H1 (cell line): Measurements from ENCODE around the gene PLA2G4D. TPM values are rescaled to one million over a fixed set of nuclear protein-coding genes. Genes with fewer than 3 reads are reported as not detected.

Experiments
- ATF3 ChIP-seq: IDR thresholded peaks from 2 replicates; pipeline ENCODE4 v1.6.1; 2011; ENCODE audit warnings: low read depth, mild to moderate bottlenecking, low read length; ENCODE audit not compliant: insufficient read depth
- CREB1 ChIP-seq: IDR thresholded peaks from 2 replicates; pipeline ENCODE4 v1.6.1; 2012; ENCODE audit warnings: inconsistent platforms
- CTCF ChIP-seq, 3 experiments: IDR thresholded peaks; 1 replicate in 2 of 3; 2 replicates in 1 of 3; pipeline versions ENCODE4 v1.5.1 to v1.6.1; 2011; ENCODE audit warnings: low read length in 3 of 3, mild to moderate bottlenecking in 3 of 3, inconsistent platforms in 2 of 3, low read depth in 1 of 3, moderate library complexity in 1 of 3; ENCODE audit not compliant: insufficient read depth in 1 of 3; ENCODE audit errors: control extremely low read depth in 1 of 3
- EP300 ChIP-seq, 2 experiments: IDR thresholded peaks; 1 replicate in 1 of 2; 2 replicates in 1 of 2; pipeline ENCODE4 v1.6.1; 2011 to 2012; ENCODE audit warnings: low read depth in 2 of 2, low read length in 2 of 2, mild to moderate bottlenecking in 2 of 2, borderline replicate concordance in 1 of 2, inconsistent platforms in 1 of 2, moderate library complexity in 1 of 2
- FOSL1 ChIP-seq: IDR thresholded peaks from 2 replicates; pipeline ENCODE4 v1.6.1; 2011; ENCODE audit warnings: mild to moderate bottlenecking, low read depth, low read length, moderate library complexity; ENCODE audit not compliant: insufficient read depth
- SIN3A ChIP-seq, 2 experiments: IDR thresholded peaks in 1 of 2; conservative IDR thresholded peaks in 1 of 2; 2 replicates each; pipeline ENCODE4 v1.6.1; 2011 to 2012; ENCODE audit warnings: low read length in 2 of 2, improper control_type of control experiment in 1 of 2, low read depth in 1 of 2, mild to moderate bottlenecking in 1 of 2
- TCF12 ChIP-seq: IDR thresholded peaks from 2 replicates; pipeline ENCODE4 v1.6.1; 2011; ENCODE audit warnings: low read depth, mild to moderate bottlenecking, low read length
- polyA plus RNA-seq, 7 experiments: library from polyadenylated mRNA; depleted of rRNA in 3 of 7; stranded (reverse) in 5 of 7; unstranded in 2 of 7; fragments of >200 nt in 5 of 7; fragments of 200-250 nt in 2 of 7; gene quantifications; 1 replicate in 5 of 7; 2 replicates in 1 of 7; 4 replicates in 1 of 7; pipeline versions ENCODE4 v1.2.1 to v1.2.3, GENCODE V29; 2011 to 2013; ENCODE audit warnings: missing spikeins in 2 of 7, mixed read lengths in 2 of 7
- total RNA-seq: library from RNA; stranded (reverse); fragmentation: NEBNext Ultra II Directional; extraction: Animal tissue kit (Norgen Biotek cat#: 25700); gene quantifications from 2 replicates; pipeline ENCODE4 v1.2.1, GENCODE V29; 2021

Gene PLA2G4D
- total and polyA plus RNA-seq, 2 of the 8 experiments (the other 6 are each of a cell fraction or from before 2014, with no cell fraction given): 0.07 to 0.18 TPM

- TF ChIP-seq ATF3 (no peak), CTCF (IDR thresholded peaks at IDR 0.05; ENCODE audit: control extremely low read depth in 1 of 3, insufficient read depth in 1 of 3, low read depth in 1 of 3, low read length in 3 of 3) (no peak), EP300 (IDR thresholded peaks at IDR 0.05; ENCODE audit: borderline replicate concordance in 1 of 2, low read depth in 2 of 2, low read length in 2 of 2) (no peak), FOSL1 (no peak), CREB1 (no peak), TCF12 (no peak), SIN3A (conservative IDR thresholded peaks at IDR 0.05 in 1 of 2, IDR thresholded peaks at IDR 0.05 in 1 of 2; ENCODE audit: low read depth in 1 of 2, low read length in 2 of 2) (no peak)
These were observed 24.5 kb upstream of the PLA2G4D start (continued) for GRCh38 chr15:42118650-42119445.
